DOHH2 (cell line): ENCODE results near the gene DCLK3.

ENCODE experiments used
- H3F3A ChIP-seq: fragments of 200-600 bp; sonication (generic), shearing (Covaris generic); 2 replicates; pipeline ENCODE4 v1.6.0; 2016; ENCODE audit warnings: antibody characterized with exemption, mild to moderate bottlenecking; ENCODE audit not compliant: control insufficient read depth, insufficient read depth
- H3K27ac ChIP-seq: fragments of 200-600 bp; sonication (generic); 2 replicates; pipeline ENCODE4 v1.5.1; 2014; ENCODE audit warnings: low read depth, mild to moderate bottlenecking, low read length, moderate library complexity
- H3K27me3 ChIP-seq: fragments of 200-600 bp; sonication (generic); 2 replicates; pipeline ENCODE4 v1.6.1; 2014; ENCODE audit warnings: mild to moderate bottlenecking, low read length, mixed read lengths; ENCODE audit not compliant: control insufficient read depth
- H3K36me3 ChIP-seq: fragments of 200-600 bp; sonication (generic); 2 replicates; pipeline ENCODE4 v1.6.1; 2014; ENCODE audit warnings: mild to moderate bottlenecking, low read length, moderate library complexity, mixed read lengths; ENCODE audit not compliant: control insufficient read depth
- H3K4me1 ChIP-seq: fragments of 200-600 bp; sonication (generic); 2 replicates; pipeline ENCODE4 v1.6.1; 2014; ENCODE audit warnings: mild to moderate bottlenecking, low read length, mixed read lengths; ENCODE audit not compliant: control insufficient read depth
- H3K4me2 ChIP-seq: fragments of 200-600 bp; sonication (generic); 2 replicates; pipeline ENCODE4 v1.6.0; 2014; ENCODE audit warnings: mild to moderate bottlenecking, low read length, moderate library complexity
- H3K4me3 ChIP-seq: fragments of 200-600 bp; sonication (generic); 2 replicates; pipeline ENCODE4 v1.5.1; 2014; ENCODE audit warnings: mild to moderate bottlenecking, low read length, mixed read lengths
- H3K79me2 ChIP-seq: fragments of 200-600 bp; sonication (generic); 2 replicates; pipeline ENCODE4 v1.6.1; 2014; ENCODE audit warnings: mild to moderate bottlenecking, low read length, mixed read lengths; ENCODE audit not compliant: control insufficient read depth
- H3K9me2 ChIP-seq: fragments of 200-600 bp; sonication (generic); replicated peaks from 2 replicates; pipeline ENCODE4 v1.6.1; 2014; ENCODE audit warnings: mild to moderate bottlenecking, low read length, mixed read lengths; ENCODE audit not compliant: control insufficient read depth
- H3K9me3 ChIP-seq: fragments of 200-600 bp; sonication (generic); 2 replicates; pipeline ENCODE4 v1.6.1; 2014; ENCODE audit warnings: antibody characterized with exemption, low read length, mixed read lengths; ENCODE audit not compliant: control insufficient read depth, insufficient read depth
- H4K20me1 ChIP-seq: fragments of 200-600 bp; sonication (generic); 2 replicates; pipeline ENCODE4 v1.6.0; 2014; ENCODE audit warnings: low read depth, mild to moderate bottlenecking, antibody characterized with exemption, low read length, moderate library complexity; ENCODE audit not compliant: control insufficient read depth, insufficient read depth
- CTCF ChIP-seq: fragments of 200-600 bp; sonication (generic); IDR thresholded peaks from one replicate; pipeline ENCODE4 v1.5.1; 2014; ENCODE audit warnings: antibody characterized with exemption, mild to moderate bottlenecking, low read depth, low read length; ENCODE audit not compliant: poor library complexity, severe bottlenecking
- EZH2phosphoT487 ChIP-seq: fragments of 200-600 bp; sonication (generic); IDR thresholded peaks from 2 replicates; pipeline ENCODE4 v1.6.1; 2017; ENCODE audit warnings: borderline replicate concordance, mild to moderate bottlenecking, antibody characterized with exemption, low read length, moderate library complexity, mixed read lengths

Gene DCLK3

DNA sequence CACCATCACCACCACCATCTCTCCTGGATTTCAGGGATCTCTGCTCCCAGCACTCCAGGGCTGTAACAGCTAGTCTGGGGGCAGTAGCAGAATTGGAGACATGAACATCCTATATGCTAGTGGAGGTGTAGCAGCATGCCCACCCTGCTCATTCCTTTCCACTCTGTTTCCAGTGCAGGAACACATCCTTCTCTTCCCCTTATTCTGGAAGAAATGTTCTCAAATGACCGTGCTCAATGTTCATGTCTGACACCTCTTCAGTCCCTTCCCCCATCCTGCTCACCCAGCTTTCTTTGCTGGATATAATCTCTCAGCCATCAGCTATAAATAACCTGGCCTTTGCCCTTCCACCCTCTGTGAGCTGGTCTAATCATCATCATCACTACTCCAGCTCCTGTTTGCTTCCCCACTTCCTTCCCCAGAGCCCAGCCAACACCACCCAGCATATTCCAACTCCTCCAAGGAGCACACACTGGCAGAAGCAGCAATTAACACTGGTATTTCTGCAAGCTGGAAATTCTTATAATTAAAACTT lies 31.1 kb downstream of the DCLK3 start:
- Histone ChIP-seq H3K27ac (no peak overlapping the region), H3K27me3 (peaks cover 14% of the 10 kb centered on the region), H3K9me3 (no peaks in the 10 kb centered on the region), H3K4me2 (no peak overlapping the region), H3K9me2 (no peaks in the 10 kb centered on the region), H3K4me3 (no peak overlapping the region), H3K36me3 (no peaks in the 10 kb centered on the region), H3K4me1 (no peaks in the 10 kb centered on the region), H3F3A (no peaks in the 10 kb centered on the region), H4K20me1 (no peaks in the 10 kb centered on the region), H3K79me2 (no peaks in the 10 kb centered on the region)
- TF ChIP-seq EZH2phosphoT487 = no peak
- no peak for TF ChIP-seq CTCF

DNA sequence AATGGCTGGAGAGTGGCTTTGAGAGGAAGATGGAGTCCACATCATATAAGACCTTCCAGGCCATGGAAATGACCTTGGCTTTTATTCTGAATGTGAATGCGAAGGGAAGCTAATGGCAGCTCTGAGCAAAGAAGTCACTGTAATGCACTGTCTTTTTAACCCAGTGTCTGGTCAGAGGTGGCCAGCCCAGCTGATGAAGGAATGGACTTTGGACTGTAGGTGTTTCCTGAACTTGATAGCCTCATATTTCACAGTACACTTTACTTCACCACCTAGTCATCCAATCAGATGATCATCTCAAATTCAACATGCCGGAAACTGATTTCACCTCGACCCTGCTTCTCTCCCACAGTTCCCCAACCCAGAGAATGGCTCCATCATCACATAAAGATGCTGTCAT lies 33.4 kb downstream of the DCLK3 start:
- Histone ChIP-seq H3K4me3 (no peak overlapping the region), H3K4me2 (no peak overlapping the region), H3K79me2 (no peaks in the 10 kb centered on the region), H3K9me2 (no peaks in the 10 kb centered on the region), H3F3A (no peaks in the 10 kb centered on the region), H3K27me3 (peaks cover 23% of the 10 kb centered on the region), H3K4me1 (no peaks in the 10 kb centered on the region), H3K9me3 (no peaks in the 10 kb centered on the region), H3K27ac (no peak overlapping the region), H4K20me1 (no peaks in the 10 kb centered on the region), H3K36me3 (no peaks in the 10 kb centered on the region)
- TF ChIP-seq CTCF = no peak
- no peak for TF ChIP-seq EZH2phosphoT487

GRCh38 chr3:36729204-36730056 lies 34.9 kb downstream of the DCLK3 start:
- H3K9me2 ChIP-seq = no peaks in the 10 kb centered on the region
- no peaks in the 10 kb centered on the region for H3K4me1 ChIP-seq
- H3K4me3 ChIP-seq = no peak overlapping the region
- H4K20me1 ChIP-seq = no peaks in the 10 kb centered on the region
- H3K27me3 ChIP-seq = peaks cover 15% of the 10 kb centered on the region
- H3K27ac ChIP-seq = no peak overlapping the region
- H3F3A ChIP-seq = no peaks in the 10 kb centered on the region
- no peaks in the 10 kb centered on the region for H3K9me3 ChIP-seq
- H3K36me3 ChIP-seq = no peaks in the 10 kb centered on the region
- TF ChIP-seq CTCF (peak; percentile 66), EZH2phosphoT487 (no peak)
- H3K79me2 ChIP-seq = no peaks in the 10 kb centered on the region
- H3K4me2 ChIP-seq = no peak overlapping the region
